ENCODE measurements around the gene ORAI2. TPM values are rescaled to one million over a fixed set of nuclear protein-coding genes. Genes with fewer than 3 reads are reported as not detected.

Gene ORAI2
- total and polyA plus RNA-seq, 2 of the 13 experiments (the other 11 are each of a cell fraction or from before 2014, with no cell fraction given): 3.0 to 6.0 TPM

DNA sequence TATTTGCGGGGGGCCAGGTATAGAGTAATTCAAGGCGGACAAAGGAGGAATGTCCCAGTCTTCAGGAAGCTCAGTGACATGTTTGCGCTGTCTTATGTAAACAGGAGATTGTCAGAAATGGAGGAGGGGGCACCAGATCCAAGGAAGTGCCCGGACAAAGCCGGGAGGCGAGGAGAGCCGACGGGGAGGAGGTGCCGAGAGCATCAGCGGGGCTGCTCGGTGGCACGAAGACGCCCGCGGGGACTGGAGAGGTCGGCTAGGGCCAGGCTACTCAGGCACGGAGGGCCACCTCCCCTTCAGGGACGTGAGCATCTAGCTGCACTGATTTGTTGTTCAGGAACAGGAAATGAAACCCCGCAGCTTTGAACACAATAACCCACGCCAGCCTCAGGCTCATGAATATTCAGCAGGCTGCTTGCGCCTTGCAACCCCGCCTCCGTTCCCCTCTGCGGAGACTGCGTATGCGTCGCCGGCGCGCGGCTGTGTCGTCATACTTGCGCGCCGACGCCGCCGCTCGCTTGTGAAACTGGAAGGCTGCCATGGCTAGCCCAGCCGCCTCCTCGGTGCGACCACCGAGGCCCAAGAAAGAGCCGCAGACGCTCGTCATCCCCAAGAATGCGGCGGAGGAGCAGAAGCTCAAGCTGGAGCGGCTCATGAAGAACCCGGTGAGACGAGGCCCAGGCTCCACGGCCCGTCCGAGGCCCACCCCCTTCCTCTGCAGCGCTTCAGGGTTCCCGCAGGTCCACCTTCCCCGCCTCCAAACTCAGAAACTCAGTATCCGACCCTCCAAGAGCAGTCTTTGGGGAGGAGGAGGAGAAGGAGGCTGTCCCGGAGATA lies 37.3 kb upstream of the ORAI2 start, which contains the start of gene PRKRIP1 (continued):
- TF ChIP-seq BRD4 (CRISPR knock-in tag; IDR thresholded peaks at IDR 0.05): no peak
- peak; percentile 41; the same call in 1 of the 2 replicates for TF ChIP-seq ZNF143 (CRISPR knock-in tag; IDR thresholded peaks at IDR 0.05)
- no peak for TF ChIP-seq TCF7 (IDR thresholded peaks at IDR 0.05; ENCODE audit: low read depth)
- TF ChIP-seq ZNF552 (CRISPR knock-in tag; IDR thresholded peaks at IDR 0.05; ENCODE audit: borderline replicate concordance): no peak
- TF ChIP-seq ZFP1 (CRISPR knock-in tag; IDR thresholded peaks at IDR 0.05): no peak
- TF ChIP-seq ZNF136 (CRISPR knock-in tag; IDR thresholded peaks at IDR 0.05; ENCODE audit: low read depth): no peak
- TF ChIP-seq, protein P1, sequence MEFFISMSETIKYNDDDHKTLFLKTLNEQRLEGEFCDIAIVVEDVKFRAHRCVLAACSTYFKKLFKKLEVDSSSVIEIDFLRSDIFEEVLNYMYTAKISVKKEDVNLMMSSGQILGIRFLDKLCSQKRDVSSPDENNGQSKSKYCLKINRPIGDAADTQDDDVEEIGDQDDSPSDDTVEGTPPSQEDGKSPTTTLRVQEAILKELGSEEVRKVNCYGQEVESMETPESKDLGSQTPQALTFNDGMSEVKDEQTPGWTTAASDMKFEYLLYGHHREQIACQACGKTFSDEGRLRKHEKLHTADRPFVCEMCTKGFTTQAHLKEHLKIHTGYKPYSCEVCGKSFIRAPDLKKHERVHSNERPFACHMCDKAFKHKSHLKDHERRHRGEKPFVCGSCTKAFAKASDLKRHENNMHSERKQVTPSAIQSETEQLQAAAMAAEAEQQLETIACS (CRISPR knock-in tag; IDR thresholded peaks at IDR 0.05): no peak
- peak; percentile 62 for TF ChIP-seq HNRNPLL (IDR thresholded peaks at IDR 0.05; ENCODE audit: low read depth, low read length, poor library complexity, severe bottlenecking)
- TF ChIP-seq, protein P2, sequence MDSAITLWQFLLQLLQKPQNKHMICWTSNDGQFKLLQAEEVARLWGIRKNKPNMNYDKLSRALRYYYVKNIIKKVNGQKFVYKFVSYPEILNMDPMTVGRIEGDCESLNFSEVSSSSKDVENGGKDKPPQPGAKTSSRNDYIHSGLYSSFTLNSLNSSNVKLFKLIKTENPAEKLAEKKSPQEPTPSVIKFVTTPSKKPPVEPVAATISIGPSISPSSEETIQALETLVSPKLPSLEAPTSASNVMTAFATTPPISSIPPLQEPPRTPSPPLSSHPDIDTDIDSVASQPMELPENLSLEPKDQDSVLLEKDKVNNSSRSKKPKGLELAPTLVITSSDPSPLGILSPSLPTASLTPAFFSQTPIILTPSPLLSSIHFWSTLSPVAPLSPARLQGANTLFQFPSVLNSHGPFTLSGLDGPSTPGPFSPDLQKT (CRISPR knock-in tag; IDR thresholded peaks at IDR 0.05; ENCODE audit: borderline replicate concordance): no peak
- TF ChIP-seq ZNF660 (CRISPR knock-in tag; IDR thresholded peaks at IDR 0.05; ENCODE audit: borderline replicate concordance, low read depth): no peak
- TF ChIP-seq ZNF225 (CRISPR knock-in tag; IDR thresholded peaks at IDR 0.05): no peak
- no peak for TF ChIP-seq MAFK (conservative IDR thresholded peaks at IDR 0.05 in 1 of 2, IDR thresholded peaks at IDR 0.05 in 1 of 2; ENCODE audit: low read length in 2 of 2)
- TF ChIP-seq, protein P3, sequence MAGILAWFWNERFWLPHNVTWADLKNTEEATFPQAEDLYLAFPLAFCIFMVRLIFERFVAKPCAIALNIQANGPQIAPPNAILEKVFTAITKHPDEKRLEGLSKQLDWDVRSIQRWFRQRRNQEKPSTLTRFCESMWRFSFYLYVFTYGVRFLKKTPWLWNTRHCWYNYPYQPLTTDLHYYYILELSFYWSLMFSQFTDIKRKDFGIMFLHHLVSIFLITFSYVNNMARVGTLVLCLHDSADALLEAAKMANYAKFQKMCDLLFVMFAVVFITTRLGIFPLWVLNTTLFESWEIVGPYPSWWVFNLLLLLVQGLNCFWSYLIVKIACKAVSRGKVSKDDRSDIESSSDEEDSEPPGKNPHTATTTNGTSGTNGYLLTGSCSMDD (CRISPR knock-in tag; IDR thresholded peaks at IDR 0.05): no peak
- TF ChIP-seq, protein P4, sequence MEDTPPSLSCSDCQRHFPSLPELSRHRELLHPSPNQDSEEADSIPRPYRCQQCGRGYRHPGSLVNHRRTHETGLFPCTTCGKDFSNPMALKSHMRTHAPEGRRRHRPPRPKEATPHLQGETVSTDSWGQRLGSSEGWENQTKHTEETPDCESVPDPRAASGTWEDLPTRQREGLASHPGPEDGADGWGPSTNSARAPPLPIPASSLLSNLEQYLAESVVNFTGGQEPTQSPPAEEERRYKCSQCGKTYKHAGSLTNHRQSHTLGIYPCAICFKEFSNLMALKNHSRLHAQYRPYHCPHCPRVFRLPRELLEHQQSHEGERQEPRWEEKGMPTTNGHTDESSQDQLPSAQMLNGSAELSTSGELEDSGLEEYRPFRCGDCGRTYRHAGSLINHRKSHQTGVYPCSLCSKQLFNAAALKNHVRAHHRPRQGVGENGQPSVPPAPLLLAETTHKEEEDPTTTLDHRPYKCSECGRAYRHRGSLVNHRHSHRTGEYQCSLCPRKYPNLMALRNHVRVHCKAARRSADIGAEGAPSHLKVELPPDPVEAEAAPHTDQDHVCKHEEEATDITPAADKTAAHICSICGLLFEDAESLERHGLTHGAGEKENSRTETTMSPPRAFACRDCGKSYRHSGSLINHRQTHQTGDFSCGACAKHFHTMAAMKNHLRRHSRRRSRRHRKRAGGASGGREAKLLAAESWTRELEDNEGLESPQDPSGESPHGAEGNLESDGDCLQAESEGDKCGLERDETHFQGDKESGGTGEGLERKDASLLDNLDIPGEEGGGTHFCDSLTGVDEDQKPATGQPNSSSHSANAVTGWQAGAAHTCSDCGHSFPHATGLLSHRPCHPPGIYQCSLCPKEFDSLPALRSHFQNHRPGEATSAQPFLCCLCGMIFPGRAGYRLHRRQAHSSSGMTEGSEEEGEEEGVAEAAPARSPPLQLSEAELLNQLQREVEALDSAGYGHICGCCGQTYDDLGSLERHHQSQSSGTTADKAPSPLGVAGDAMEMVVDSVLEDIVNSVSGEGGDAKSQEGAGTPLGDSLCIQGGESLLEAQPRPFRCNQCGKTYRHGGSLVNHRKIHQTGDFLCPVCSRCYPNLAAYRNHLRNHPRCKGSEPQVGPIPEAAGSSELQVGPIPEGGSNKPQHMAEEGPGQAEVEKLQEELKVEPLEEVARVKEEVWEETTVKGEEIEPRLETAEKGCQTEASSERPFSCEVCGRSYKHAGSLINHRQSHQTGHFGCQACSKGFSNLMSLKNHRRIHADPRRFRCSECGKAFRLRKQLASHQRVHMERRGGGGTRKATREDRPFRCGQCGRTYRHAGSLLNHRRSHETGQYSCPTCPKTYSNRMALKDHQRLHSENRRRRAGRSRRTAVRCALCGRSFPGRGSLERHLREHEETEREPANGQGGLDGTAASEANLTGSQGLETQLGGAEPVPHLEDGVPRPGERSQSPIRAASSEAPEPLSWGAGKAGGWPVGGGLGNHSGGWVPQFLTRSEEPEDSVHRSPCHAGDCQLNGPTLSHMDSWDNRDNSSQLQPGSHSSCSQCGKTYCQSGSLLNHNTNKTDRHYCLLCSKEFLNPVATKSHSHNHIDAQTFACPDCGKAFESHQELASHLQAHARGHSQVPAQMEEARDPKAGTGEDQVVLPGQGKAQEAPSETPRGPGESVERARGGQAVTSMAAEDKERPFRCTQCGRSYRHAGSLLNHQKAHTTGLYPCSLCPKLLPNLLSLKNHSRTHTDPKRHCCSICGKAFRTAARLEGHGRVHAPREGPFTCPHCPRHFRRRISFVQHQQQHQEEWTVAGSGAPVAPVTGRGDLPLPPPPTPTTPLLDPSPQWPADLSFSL (CRISPR knock-in tag; IDR thresholded peaks at IDR 0.05): no peak
- peak; percentile 54; the same call in 1 of the 2 replicates for TF ChIP-seq CBFB (CRISPR knock-in tag; IDR thresholded peaks at IDR 0.05)
- TF ChIP-seq SCMH1 (CRISPR knock-in tag; IDR thresholded peaks at IDR 0.05; ENCODE audit: borderline replicate concordance): no peak
- TF ChIP-seq ZNF329 (CRISPR knock-in tag; IDR thresholded peaks at IDR 0.05; ENCODE audit: low read depth): no peak
- no peak for TF ChIP-seq SNRNP70 (IDR thresholded peaks at IDR 0.05; ENCODE audit: low read depth, low read length)
- no peak for TF ChIP-seq SAFB2 (CRISPR knock-in tag; IDR thresholded peaks at IDR 0.05; ENCODE audit: borderline replicate concordance, low read depth)
- TF ChIP-seq JARID2 (CRISPR knock-in tag; IDR thresholded peaks at IDR 0.05; ENCODE audit: insufficient replicate concordance): no peak

Measured in HepG2 (cell line).